Measurements from ENCODE around the gene LDLRAD1.
"Not testable (repeated sequence)": the region's sequence is repeated elsewhere in the genome, so short reads cannot be mapped to it uniquely, and the experiment has no call there.

LDLRAD1 gene

DNA sequence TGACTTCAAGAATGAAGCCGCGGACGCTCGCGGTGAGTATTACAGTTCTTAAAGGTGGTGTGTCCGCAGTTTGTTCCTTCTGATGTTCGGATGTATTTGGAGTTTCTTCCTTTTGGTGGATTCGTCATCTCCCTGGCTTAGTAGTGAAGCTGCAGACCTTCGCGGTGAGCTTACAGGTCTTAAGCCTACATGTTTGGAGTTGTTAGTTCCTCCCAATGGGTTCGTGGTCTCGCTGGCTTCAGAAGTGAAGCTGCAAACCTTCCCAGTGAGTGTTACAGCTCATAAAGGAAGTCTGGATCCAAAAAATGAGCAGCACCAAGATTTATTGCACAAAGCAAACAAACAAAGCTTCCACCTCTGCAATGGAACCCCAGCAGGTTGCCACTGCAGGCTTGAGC lies 14.7 kb downstream of the LDLRAD1 start:
- Histone ChIP-seq H3K27me3 (ENCODE audit: control insufficient read depth, insufficient read depth, low read length) (peaks cover 33% of the 10 kb centered on the region), H3K36me3 (ENCODE audit: insufficient read depth, low read length) (no peaks in the 10 kb centered on the region), H3K4me1 (ENCODE audit: control insufficient read depth, insufficient read depth, low read length) (no peaks in the 10 kb centered on the region), H3K4me3 (ENCODE audit: low read length) (no peak overlapping the region), H3K9ac (ENCODE audit: low read depth, low read length) (no peak overlapping the region), H3K9me3 (replicated peaks; ENCODE audit: low read length) (no peaks in the 10 kb centered on the region), H3K4me2 (ENCODE audit: low read length) (no peak overlapping the region)

DNA sequence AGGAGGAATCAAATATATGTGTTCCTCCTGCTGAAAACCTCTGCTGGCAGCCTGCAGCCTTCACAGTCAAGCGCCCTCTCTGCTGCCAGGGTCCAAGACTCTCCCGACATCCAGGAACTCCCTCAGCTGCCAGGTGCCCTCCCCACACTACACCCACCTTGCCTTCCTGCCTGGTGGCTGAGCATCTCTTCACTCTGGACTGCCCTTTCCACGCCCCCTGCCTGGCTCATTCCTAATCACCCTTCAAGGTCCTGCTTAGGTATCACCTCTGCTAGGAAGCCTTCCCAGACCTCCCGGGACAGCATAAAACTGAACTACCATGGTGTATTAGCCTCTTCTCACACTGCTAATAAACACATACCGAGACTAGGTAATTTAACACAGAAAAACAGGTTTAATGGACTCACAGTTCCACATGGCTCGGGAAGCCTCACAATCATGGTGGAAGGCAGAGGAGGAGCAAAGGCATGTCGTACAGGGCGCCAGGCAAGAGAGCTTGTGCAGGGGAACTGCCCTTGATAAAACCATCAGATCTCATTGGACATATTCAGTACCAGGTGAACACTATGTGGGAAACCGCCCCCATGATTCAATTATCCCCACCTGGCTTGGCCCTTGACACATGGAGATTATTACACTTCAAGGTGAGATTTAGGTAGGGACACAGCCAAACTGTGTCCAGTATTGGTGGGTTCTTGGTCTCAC lies 15.3 kb downstream of the LDLRAD1 start:
- Histone ChIP-seq H3K36me3 (ENCODE audit: insufficient read depth, low read length) (no peaks in the 10 kb centered on the region), H3K27me3 (ENCODE audit: control insufficient read depth, insufficient read depth, low read length) (peaks cover 27% of the 10 kb centered on the region), H3K9ac (ENCODE audit: low read depth, low read length) (no peak overlapping the region), H3K4me2 (ENCODE audit: low read length) (no peak overlapping the region), H3K4me3 (ENCODE audit: low read length) (no peak overlapping the region), H3K9me3 (replicated peaks; ENCODE audit: low read length) (no peaks in the 10 kb centered on the region), H3K4me1 (ENCODE audit: control insufficient read depth, insufficient read depth, low read length) (no peaks in the 10 kb centered on the region)

DNA sequence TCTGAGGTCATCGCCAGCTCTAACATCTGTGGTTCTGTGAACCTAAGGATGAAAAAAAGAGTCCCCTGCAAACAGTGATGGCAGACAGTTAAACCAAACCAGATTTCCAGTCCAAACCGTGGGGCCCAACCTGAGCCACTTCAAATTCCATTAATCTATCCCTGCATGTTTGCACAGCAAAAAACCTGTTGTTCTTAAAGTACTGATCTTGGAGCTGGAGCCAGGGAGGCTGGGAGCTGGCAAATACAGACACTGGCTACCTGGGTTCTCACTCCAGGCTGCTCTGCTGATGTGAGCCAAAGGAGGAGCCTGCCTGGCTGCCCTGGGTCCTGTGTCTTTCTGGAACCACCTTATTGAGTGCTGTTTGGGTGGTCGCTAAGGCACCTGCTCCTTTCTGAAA lies 16.4 kb downstream of the LDLRAD1 start:
- no peaks in the 10 kb centered on the region for H3K9me3 ChIP-seq (replicated peaks; ENCODE audit: low read length)
- H3K4me3 ChIP-seq (ENCODE audit: low read length), result no peak overlapping the region
- H3K36me3 ChIP-seq (ENCODE audit: insufficient read depth, low read length), result no peaks in the 10 kb centered on the region
- H3K4me2 ChIP-seq (ENCODE audit: low read length), result no peak overlapping the region
- no peaks in the 10 kb centered on the region for H3K4me1 ChIP-seq (ENCODE audit: control insufficient read depth, insufficient read depth, low read length)
- no peak overlapping the region for H3K9ac ChIP-seq (ENCODE audit: low read depth, low read length)
- H3K27me3 ChIP-seq (ENCODE audit: control insufficient read depth, insufficient read depth, low read length), result peaks cover 22% of the 10 kb centered on the region

GRCh38 chr1:53999920-54000319 lies 18.1 kb downstream of the LDLRAD1 start:
- Histone ChIP-seq H3K9ac (ENCODE audit: low read depth, low read length) (no peak overlapping the region), H3K27me3 (ENCODE audit: control insufficient read depth, insufficient read depth, low read length) (peaks cover 16% of the 10 kb centered on the region), H3K4me2 (ENCODE audit: low read length) (no peak overlapping the region), H3K9me3 (replicated peaks; ENCODE audit: low read length) (no peaks in the 10 kb centered on the region), H3K36me3 (ENCODE audit: insufficient read depth, low read length) (no peaks in the 10 kb centered on the region), H3K4me1 (ENCODE audit: control insufficient read depth, insufficient read depth, low read length) (no peaks in the 10 kb centered on the region), H3K4me3 (ENCODE audit: low read length) (no peak overlapping the region)

DNA sequence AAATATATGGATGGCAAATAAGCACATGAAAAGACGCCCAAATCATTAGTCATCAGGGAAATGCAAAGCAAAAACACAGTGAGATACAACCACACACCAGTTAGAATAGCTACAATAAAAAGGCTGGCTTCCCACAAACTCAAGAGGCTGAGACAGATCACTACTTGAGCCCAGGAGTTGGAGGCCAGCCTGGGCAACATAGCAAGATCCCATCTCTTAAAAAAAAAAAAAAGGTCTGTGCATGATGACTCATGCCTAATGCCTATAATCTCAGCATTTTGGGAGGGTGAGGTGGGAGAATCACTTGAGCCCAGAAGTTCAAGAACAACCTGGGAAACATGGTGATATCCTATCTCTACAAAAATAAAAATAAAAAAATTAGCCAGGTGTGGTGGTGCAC lies 19.8 kb downstream of the LDLRAD1 start:
- Histone ChIP-seq H3K36me3 (ENCODE audit: insufficient read depth, low read length) (no peaks in the 10 kb centered on the region), H3K27me3 (ENCODE audit: control insufficient read depth, insufficient read depth, low read length) (peaks cover 16% of the 10 kb centered on the region), H3K4me3 (ENCODE audit: low read length) (no peak overlapping the region), H3K9me3 (replicated peaks; ENCODE audit: low read length) (no peaks in the 10 kb centered on the region), H3K4me1 (ENCODE audit: control insufficient read depth, insufficient read depth, low read length) (no peaks in the 10 kb centered on the region), H3K4me2 (ENCODE audit: low read length) (no peak overlapping the region), H3K9ac (ENCODE audit: low read depth, low read length) (no peak overlapping the region)

GRCh38 chr1:53995683-53996082 lies 22.3 kb downstream of the LDLRAD1 start:
- no peaks in the 10 kb centered on the region for H3K9me3 ChIP-seq (replicated peaks; ENCODE audit: low read length)
- H3K4me3 ChIP-seq (ENCODE audit: low read length), result no peak overlapping the region
- no peaks in the 10 kb centered on the region for H3K27me3 ChIP-seq (ENCODE audit: control insufficient read depth, insufficient read depth, low read length)
- no peak overlapping the region for H3K9ac ChIP-seq (ENCODE audit: low read depth, low read length)
- no peaks in the 10 kb centered on the region for H3K36me3 ChIP-seq (ENCODE audit: insufficient read depth, low read length)
- no peaks in the 10 kb centered on the region for H3K4me1 ChIP-seq (ENCODE audit: control insufficient read depth, insufficient read depth, low read length)
- no peak overlapping the region for H3K4me2 ChIP-seq (ENCODE audit: low read length)

GRCh38 chr1:53994516-53994915 lies 23.5 kb downstream of the LDLRAD1 start:
- H3K27me3 ChIP-seq (ENCODE audit: control insufficient read depth, insufficient read depth, low read length); H3K4me3 ChIP-seq (ENCODE audit: low read length); H3K9me3 ChIP-seq (replicated peaks; ENCODE audit: low read length); H3K36me3 ChIP-seq (ENCODE audit: insufficient read depth, low read length); H3K9ac ChIP-seq (ENCODE audit: low read depth, low read length); H3K4me2 ChIP-seq (ENCODE audit: low read length); H3K4me1 ChIP-seq (ENCODE audit: control insufficient read depth, insufficient read depth, low read length): not testable (repeated sequence)

- no peaks in the 10 kb centered on the region for H3K9me3 ChIP-seq (replicated peaks; ENCODE audit: low read length)
- H3K27me3 ChIP-seq (ENCODE audit: control insufficient read depth, insufficient read depth, low read length), result peaks cover 5% of the 10 kb centered on the region
- no peak overlapping the region for H3K4me2 ChIP-seq (ENCODE audit: low read length)
- H3K36me3 ChIP-seq (ENCODE audit: insufficient read depth, low read length), result no peaks in the 10 kb centered on the region
- H3K4me1 ChIP-seq (ENCODE audit: control insufficient read depth, insufficient read depth, low read length), result no peaks in the 10 kb centered on the region
- no peak overlapping the region for H3K9ac ChIP-seq (ENCODE audit: low read depth, low read length)
- H3K4me3 ChIP-seq (ENCODE audit: low read length), result no peak overlapping the region
Observed at GRCh38 chr1:53992085-53992874, 25.7 kb downstream of the LDLRAD1 start.

- Histone ChIP-seq H3K27me3 (ENCODE audit: control insufficient read depth, insufficient read depth, low read length) (peaks cover 5% of the 10 kb centered on the region), H3K36me3 (ENCODE audit: insufficient read depth, low read length) (no peaks in the 10 kb centered on the region), H3K4me3 (ENCODE audit: low read length) (no peak overlapping the region), H3K4me1 (ENCODE audit: control insufficient read depth, insufficient read depth, low read length) (no peaks in the 10 kb centered on the region), H3K4me2 (ENCODE audit: low read length) (no peak overlapping the region), H3K9ac (ENCODE audit: low read depth, low read length) (no peak overlapping the region), H3K9me3 (replicated peaks; ENCODE audit: low read length) (no peaks in the 10 kb centered on the region)
Observed at GRCh38 chr1:53987880-53988279, 30.1 kb downstream of the LDLRAD1 start.

GRCh38 chr1:53986458-53986857 lies 31.5 kb downstream of the LDLRAD1 start:
- H3K27me3 ChIP-seq (ENCODE audit: control insufficient read depth, insufficient read depth, low read length), result peaks cover 5% of the 10 kb centered on the region

DNA sequence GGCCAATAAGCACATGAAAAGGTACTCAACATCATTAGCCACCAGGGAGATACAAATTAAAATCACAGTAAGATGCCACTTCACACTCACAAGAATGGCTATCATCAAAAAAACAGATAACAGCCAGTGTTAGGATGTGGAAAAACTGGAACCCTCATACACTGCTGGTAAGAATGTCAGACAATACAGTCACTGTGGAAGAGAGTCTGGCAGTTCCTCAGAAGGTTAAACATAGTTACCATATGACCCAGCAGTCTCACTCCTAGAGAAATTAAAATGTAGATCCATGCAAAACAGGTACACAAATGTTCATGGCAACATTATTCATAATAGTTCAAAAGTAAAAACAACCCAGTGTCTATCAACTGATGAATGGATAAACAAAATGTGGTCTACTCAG lies 33.3 kb downstream of the LDLRAD1 start:
- Histone ChIP-seq H3K4me3 (ENCODE audit: low read length) (no peak overlapping the region), H3K36me3 (ENCODE audit: insufficient read depth, low read length) (no peaks in the 10 kb centered on the region), H3K27me3 (ENCODE audit: control insufficient read depth, insufficient read depth, low read length) (peaks cover 5% of the 10 kb centered on the region), H3K4me1 (ENCODE audit: control insufficient read depth, insufficient read depth, low read length) (peaks cover 8% of the 10 kb centered on the region), H3K4me2 (ENCODE audit: low read length) (no peak overlapping the region), H3K9me3 (replicated peaks; ENCODE audit: low read length) (no peaks in the 10 kb centered on the region), H3K9ac (ENCODE audit: low read depth, low read length) (no peak overlapping the region)

More at GRCh38 chr1:53986458-53986857, 31.5 kb downstream of the LDLRAD1 start:
- Histone ChIP-seq H3K4me1 (ENCODE audit: control insufficient read depth, insufficient read depth, low read length) (peaks cover 8% of the 10 kb centered on the region), H3K4me3 (ENCODE audit: low read length) (no peak overlapping the region), H3K4me2 (ENCODE audit: low read length) (no peak overlapping the region), H3K36me3 (ENCODE audit: insufficient read depth, low read length) (no peaks in the 10 kb centered on the region), H3K9me3 (replicated peaks; ENCODE audit: low read length) (no peaks in the 10 kb centered on the region), H3K9ac (ENCODE audit: low read depth, low read length) (no peak overlapping the region)

GRCh38 chr1:53982763-53983104 lies 35.3 kb downstream of the LDLRAD1 start:
- Histone ChIP-seq H3K4me2 (ENCODE audit: low read length) (peak overlapping the region; percentile 76), H3K4me3 (ENCODE audit: low read length) (peak overlapping the region; percentile 56), H3K9ac (ENCODE audit: low read depth, low read length) (peak overlapping the region; percentile 63)

More at GRCh38 chr1:53982763-53983104, 35.3 kb downstream of the LDLRAD1 start:
- Histone ChIP-seq H3K9me3 (replicated peaks; ENCODE audit: low read length) (no peaks in the 10 kb centered on the region), H3K4me1 (ENCODE audit: control insufficient read depth, insufficient read depth, low read length) (peaks cover 8% of the 10 kb centered on the region), H3K27me3 (ENCODE audit: control insufficient read depth, insufficient read depth, low read length) (no peaks in the 10 kb centered on the region), H3K36me3 (ENCODE audit: insufficient read depth, low read length) (no peaks in the 10 kb centered on the region)
